GM23338 (cell line): Measurements from ENCODE around the gene SIAE. TPM values are rescaled to one million over a fixed set of nuclear protein-coding genes. Genes with fewer than 3 reads are reported as not detected.

Experiments used
- ATAC-seq: fragments of 200-7000 bp; cut with Tn5 transposase; 3 replicates; pipeline ENCODE4 v1.9.1; 2020
- DNase-seq: peaks from one replicate; pipeline ENCODE4 v3.0.0-alpha.2; 2015; ENCODE audit warnings: low spot score
- H2AFZ ChIP-seq: fragments of 200-600 bp; sonication (generic); 2 replicates; pipeline ENCODE4 v1.8.0; 2016; ENCODE audit warnings: antibody characterized with exemption, mild to moderate bottlenecking, moderate library complexity
- H3F3A ChIP-seq: fragments of 200-600 bp; sonication (generic); replicated peaks from 2 replicates; pipeline ENCODE4 v1.8.0; 2017; ENCODE audit warnings: antibody characterized with exemption, mixed run types, low read depth
- H3K27ac ChIP-seq: fragments of 200-600 bp; sonication (generic); 2 replicates; pipeline ENCODE4 v1.6.1; 2016; ENCODE audit warnings: low read depth
- H3K27me3 ChIP-seq: fragments of 200-600 bp; sonication (generic); 2 replicates; pipeline ENCODE4 v1.8.0; 2016; ENCODE audit warnings: mild to moderate bottlenecking, mixed run types, moderate library complexity; ENCODE audit not compliant: insufficient read depth
- H3K36me3 ChIP-seq: fragments of 200-600 bp; sonication (generic); 2 replicates; pipeline ENCODE4 v1.8.0; 2016; ENCODE audit warnings: mild to moderate bottlenecking; ENCODE audit not compliant: insufficient read depth
- H3K4me1 ChIP-seq: fragments of 200-600 bp; sonication (generic); 2 replicates; pipeline ENCODE4 v1.8.0; 2016; ENCODE audit warnings: mild to moderate bottlenecking, moderate library complexity; ENCODE audit not compliant: insufficient read depth
- H3K4me2 ChIP-seq: fragments of 200-600 bp; sonication (generic); 2 replicates; pipeline ENCODE4 v1.7.1; 2017; ENCODE audit warnings: mixed run types
- H3K4me3 ChIP-seq: fragments of 200-600 bp; sonication (generic); 2 replicates; pipeline ENCODE4 v1.6.1; 2016; ENCODE audit warnings: mixed run types
- H3K79me2 ChIP-seq: fragments of 200-600 bp; sonication (generic); replicated peaks from 2 replicates; pipeline ENCODE4 v1.8.0; 2017; ENCODE audit warnings: mild to moderate bottlenecking; ENCODE audit not compliant: insufficient read depth
- H3K9me2 ChIP-seq: fragments of 200-600 bp; sonication (generic); 2 replicates; pipeline ENCODE4 v1.8.0; 2017; ENCODE audit not compliant: insufficient read depth
- H4K20me1 ChIP-seq: fragments of 200-600 bp; sonication (generic); replicated peaks from 2 replicates; pipeline ENCODE4 v1.8.0; 2017; ENCODE audit warnings: mild to moderate bottlenecking; ENCODE audit not compliant: insufficient read depth
- H3K27ac Mint-ChIP-seq: 2 replicates; pipeline ENCODE4 v1.8.0; 2020; ENCODE audit warnings: inconsistent platforms, mild to moderate bottlenecking, moderate library complexity, mixed read lengths
- H3K27me3 Mint-ChIP-seq: 3 replicates; pipeline ENCODE4 v1.8.0; 2022; ENCODE audit warnings: low read depth, mild to moderate bottlenecking, moderate library complexity, mixed read lengths, inconsistent platforms; ENCODE audit not compliant: insufficient read depth, poor library complexity
- H3K36me3 Mint-ChIP-seq: 3 replicates; pipeline ENCODE4 v1.8.0; 2021; ENCODE audit warnings: low read depth, mild to moderate bottlenecking, inconsistent platforms, moderate library complexity, mixed read lengths
- H3K4me1 Mint-ChIP-seq: 3 replicates; pipeline ENCODE4 v1.8.0; 2020; ENCODE audit warnings: mild to moderate bottlenecking, inconsistent platforms, mixed read lengths
- H3K4me3 Mint-ChIP-seq: 3 replicates; pipeline ENCODE4 v1.8.0; 2021; ENCODE audit warnings: moderate library complexity, mild to moderate bottlenecking, inconsistent platforms, mixed read lengths
- H3K9me3 Mint-ChIP-seq: 3 replicates; pipeline ENCODE4 v1.8.0; 2020; ENCODE audit warnings: moderate library complexity, mild to moderate bottlenecking, inconsistent platforms, mixed read lengths
- CREB1 ChIP-seq: fragments of 250-450 bp; sonication (Bioruptor Pico); IDR thresholded peaks from 2 replicates; pipeline ENCODE4 v1.5.0; 2020; ENCODE audit warnings: low read depth, mild to moderate bottlenecking, moderate library complexity
- NANOG ChIP-seq: IDR thresholded peaks from 2 replicates; pipeline ENCODE4 v1.6.1; 2016; ENCODE audit warnings: antibody characterized with exemption, borderline replicate concordance
- POLR2AphosphoS5 ChIP-seq: IDR thresholded peaks from 2 replicates; pipeline ENCODE4 v1.6.1; 2016; ENCODE audit warnings: antibody characterized with exemption, low read depth
- ZNF114 ChIP-seq: fragments of 250-450 bp; sonication (Bioruptor Pico); IDR thresholded peaks from 2 replicates; pipeline ENCODE4 v1.5.0; 2020; ENCODE audit warnings: mild to moderate bottlenecking, moderate library complexity
- ZNF331 ChIP-seq: fragments of 250-450 bp; sonication (Bioruptor Pico); IDR thresholded peaks from 2 replicates; pipeline ENCODE4 v1.5.0; 2020; ENCODE audit warnings: low read depth, mild to moderate bottlenecking, moderate library complexity
- polyA plus RNA-seq: library from polyadenylated mRNA; unstranded; fragments of >200 nt; fragmentation: Nextera tagmentation; extraction: Ambion mirVana; gene quantifications from 2 replicates; pipeline ENCODE4 v1.2.1, GENCODE V29; 2016
- total RNA-seq: library from RNA; depleted of rRNA; stranded (reverse); fragments of >200 nt; shearing (Covaris generic); gene quantifications from 2 replicates; pipeline ENCODE4 v1.2.3, GENCODE V29; 2014
- TF ChIP-seq, protein P1 (sequence below): IDR thresholded peaks from 2 replicates; pipeline ENCODE4 v1.6.1; 2016; ENCODE audit warnings: antibody characterized with exemption
- TF ChIP-seq, protein P2 (sequence below): fragments of 250-450 bp; sonication (Bioruptor Pico); IDR thresholded peaks from 2 replicates; pipeline ENCODE4 v1.5.0; 2020; ENCODE audit warnings: mild to moderate bottlenecking, moderate library complexity

The SIAE gene
- total and polyA plus RNA-seq, 2 experiments from 2014 or later: 1.1 to 1.7 TPM

DNA sequence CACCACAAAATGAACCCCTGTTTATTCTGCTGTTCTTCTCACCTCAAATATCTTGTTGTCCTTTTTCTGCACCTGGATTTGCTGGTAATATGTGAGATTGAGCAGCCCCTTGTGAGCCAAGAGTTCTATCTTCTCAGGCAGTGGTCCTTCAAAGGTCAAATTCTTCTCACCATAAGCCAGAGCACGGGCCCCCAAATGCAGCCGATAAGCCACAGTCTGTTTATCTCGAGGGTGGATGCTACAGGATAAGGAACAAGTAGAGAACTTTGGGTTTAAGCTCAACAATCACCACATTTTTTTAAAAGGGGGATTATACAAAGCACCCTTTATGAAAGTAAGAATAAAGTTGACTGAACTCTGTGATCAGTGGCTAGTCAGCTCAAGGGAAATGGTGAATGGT, 35.0 kb downstream of the SIAE start:
- Mint-ChIP-seq H3K36me3 (peaks cover 26% of the 10 kb centered on the region; the same call in 2 of the 3 replicates), H3K4me1 (peaks cover 6% of the 10 kb centered on the region; the same call in 2 of the 3 replicates), H3K4me3 (no peak overlapping the region), H3K27me3 (peaks cover 6% of the 10 kb centered on the region), H3K9me3 (peaks cover 6% of the 10 kb centered on the region; the same call in 1 of the 3 replicates), H3K27ac (no peak overlapping the region)
- Histone ChIP-seq H3F3A (no peaks in the 10 kb centered on the region), H3K4me2 (peak overlapping the region; percentile 42; the same call in 1 of the 2 replicates), H3K27me3 (no peaks in the 10 kb centered on the region), H3K4me1 (no peaks in the 10 kb centered on the region), H3K27ac (no peak overlapping the region), H3K79me2 (no peaks in the 10 kb centered on the region), H3K4me3 (no peak overlapping the region), H3K9me2 (peaks cover 11% of the 10 kb centered on the region; the same call in 1 of the 2 replicates), H2AFZ (no peak overlapping the region), H4K20me1 (no peaks in the 10 kb centered on the region; the same call in none of the 2 replicates), H3K36me3 (no peaks in the 10 kb centered on the region; the same call in 1 of the 2 replicates)
- TF ChIP-seq NANOG: no peak
- TF ChIP-seq, protein P1, sequence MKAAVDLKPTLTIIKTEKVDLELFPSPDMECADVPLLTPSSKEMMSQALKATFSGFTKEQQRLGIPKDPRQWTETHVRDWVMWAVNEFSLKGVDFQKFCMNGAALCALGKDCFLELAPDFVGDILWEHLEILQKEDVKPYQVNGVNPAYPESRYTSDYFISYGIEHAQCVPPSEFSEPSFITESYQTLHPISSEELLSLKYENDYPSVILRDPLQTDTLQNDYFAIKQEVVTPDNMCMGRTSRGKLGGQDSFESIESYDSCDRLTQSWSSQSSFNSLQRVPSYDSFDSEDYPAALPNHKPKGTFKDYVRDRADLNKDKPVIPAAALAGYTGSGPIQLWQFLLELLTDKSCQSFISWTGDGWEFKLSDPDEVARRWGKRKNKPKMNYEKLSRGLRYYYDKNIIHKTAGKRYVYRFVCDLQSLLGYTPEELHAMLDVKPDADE: no peak
- TF ChIP-seq ZNF114: no peak
- TF ChIP-seq, protein P2, sequence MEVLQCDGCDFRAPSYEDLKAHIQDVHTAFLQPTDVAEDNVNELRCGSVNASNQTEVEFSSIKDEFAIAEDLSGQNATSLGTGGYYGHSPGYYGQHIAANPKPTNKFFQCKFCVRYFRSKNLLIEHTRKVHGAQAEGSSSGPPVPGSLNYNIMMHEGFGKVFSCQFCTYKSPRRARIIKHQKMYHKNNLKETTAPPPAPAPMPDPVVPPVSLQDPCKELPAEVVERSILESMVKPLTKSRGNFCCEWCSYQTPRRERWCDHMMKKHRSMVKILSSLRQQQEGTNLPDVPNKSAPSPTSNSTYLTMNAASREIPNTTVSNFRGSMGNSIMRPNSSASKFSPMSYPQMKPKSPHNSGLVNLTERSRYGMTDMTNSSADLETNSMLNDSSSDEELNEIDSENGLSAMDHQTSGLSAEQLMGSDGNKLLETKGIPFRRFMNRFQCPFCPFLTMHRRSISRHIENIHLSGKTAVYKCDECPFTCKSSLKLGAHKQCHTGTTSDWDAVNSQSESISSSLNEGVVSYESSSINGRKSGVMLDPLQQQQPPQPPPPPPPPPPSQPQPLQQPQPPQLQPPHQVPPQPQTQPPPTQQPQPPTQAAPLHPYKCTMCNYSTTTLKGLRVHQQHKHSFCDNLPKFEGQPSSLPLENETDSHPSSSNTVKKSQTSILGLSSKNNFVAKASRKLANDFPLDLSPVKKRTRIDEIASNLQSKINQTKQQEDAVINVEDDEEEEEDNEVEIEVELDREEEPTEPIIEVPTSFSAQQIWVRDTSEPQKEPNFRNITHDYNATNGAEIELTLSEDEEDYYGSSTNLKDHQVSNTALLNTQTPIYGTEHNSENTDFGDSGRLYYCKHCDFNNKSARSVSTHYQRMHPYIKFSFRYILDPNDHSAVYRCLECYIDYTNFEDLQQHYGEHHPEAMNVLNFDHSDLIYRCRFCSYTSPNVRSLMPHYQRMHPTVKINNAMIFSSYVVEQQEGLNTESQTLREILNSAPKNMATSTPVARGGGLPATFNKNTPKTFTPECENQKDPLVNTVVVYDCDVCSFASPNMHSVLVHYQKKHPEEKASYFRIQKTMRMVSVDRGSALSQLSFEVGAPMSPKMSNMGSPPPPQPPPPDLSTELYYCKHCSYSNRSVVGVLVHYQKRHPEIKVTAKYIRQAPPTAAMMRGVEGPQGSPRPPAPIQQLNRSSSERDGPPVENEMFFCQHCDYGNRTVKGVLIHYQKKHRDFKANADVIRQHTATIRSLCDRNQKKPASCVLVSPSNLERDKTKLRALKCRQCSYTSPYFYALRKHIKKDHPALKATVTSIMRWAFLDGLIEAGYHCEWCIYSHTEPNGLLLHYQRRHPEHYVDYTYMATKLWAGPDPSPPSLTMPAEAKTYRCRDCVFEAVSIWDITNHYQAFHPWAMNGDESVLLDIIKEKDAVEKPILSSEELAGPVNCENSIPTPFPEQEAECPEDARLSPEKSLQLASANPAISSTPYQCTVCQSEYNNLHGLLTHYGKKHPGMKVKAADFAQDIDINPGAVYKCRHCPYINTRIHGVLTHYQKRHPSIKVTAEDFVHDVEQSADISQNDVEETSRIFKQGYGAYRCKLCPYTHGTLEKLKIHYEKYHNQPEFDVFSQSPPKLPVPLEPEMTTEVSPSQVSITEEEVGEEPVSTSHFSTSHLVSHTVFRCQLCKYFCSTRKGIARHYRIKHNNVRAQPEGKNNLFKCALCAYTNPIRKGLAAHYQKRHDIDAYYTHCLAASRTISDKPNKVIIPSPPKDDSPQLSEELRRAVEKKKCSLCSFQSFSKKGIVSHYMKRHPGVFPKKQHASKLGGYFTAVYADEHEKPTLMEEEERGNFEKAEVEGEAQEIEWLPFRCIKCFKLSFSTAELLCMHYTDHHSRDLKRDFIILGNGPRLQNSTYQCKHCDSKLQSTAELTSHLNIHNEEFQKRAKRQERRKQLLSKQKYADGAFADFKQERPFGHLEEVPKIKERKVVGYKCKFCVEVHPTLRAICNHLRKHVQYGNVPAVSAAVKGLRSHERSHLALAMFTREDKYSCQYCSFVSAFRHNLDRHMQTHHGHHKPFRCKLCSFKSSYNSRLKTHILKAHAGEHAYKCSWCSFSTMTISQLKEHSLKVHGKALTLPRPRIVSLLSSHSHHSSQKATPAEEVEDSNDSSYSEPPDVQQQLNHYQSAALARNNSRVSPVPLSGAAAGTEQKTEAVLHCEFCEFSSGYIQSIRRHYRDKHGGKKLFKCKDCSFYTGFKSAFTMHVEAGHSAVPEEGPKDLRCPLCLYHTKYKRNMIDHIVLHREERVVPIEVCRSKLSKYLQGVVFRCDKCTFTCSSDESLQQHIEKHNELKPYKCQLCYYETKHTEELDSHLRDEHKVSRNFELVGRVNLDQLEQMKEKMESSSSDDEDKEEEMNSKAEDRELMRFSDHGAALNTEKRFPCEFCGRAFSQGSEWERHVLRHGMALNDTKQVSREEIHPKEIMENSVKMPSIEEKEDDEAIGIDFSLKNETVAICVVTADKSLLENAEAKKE (CRISPR knock-in tag): no peak
- TF ChIP-seq CREB1 (CRISPR knock-in tag): no peak
- no peak for TF ChIP-seq POLR2AphosphoS5
- TF ChIP-seq ZNF331: no peak
- no peak for ATAC-seq
- DNase-seq: no peak
